Stomach (tissue), 9 donors: Measurements from ENCODE around the gene SULT2B1. TPM values are rescaled to one million over a fixed set of nuclear protein-coding genes. Genes with fewer than 3 reads are reported as not detected.

Experiments
- DNase-seq, 2 donors: peaks; one replicate each; pipeline versions ENCODE4 v3.0.0 to v3.0.0-alpha.2; 2013 to 2019
- H3K27ac ChIP-seq, 5 donors: fragments of 200-600 bp in 4 of 5; sonication (generic) in 4 of 5; one replicate each; pipeline ENCODE4 v1.5.1; 2013 to 2019; ENCODE audit warnings: mild to moderate bottlenecking in 1 of 5, moderate library complexity in 1 of 5
- H3K27me3 ChIP-seq, 3 donors: fragments of 200-600 bp; sonication (generic); one replicate each; pipeline ENCODE4 v1.5.1; 2017 to 2019; ENCODE audit warnings: mixed run types in 1 of 3
- H3K36me3 ChIP-seq, 4 donors: fragments of 200-600 bp; sonication (generic); 1 replicate in 3 of 4; 2 replicates in 1 of 4; pipeline ENCODE4 v1.5.1; 2016 to 2019
- H3K4me1 ChIP-seq, 4 donors: fragments of 200-600 bp; sonication (generic); one replicate each; pipeline ENCODE4 v1.5.1; 2016 to 2019
- H3K4me3 ChIP-seq, 4 donors: fragments of 200-600 bp; sonication (generic) in 3 of 4; one replicate each; pipeline ENCODE4 v1.5.1; 2016 to 2019; ENCODE audit warnings: mild to moderate bottlenecking in 1 of 4
- H3K9me3 ChIP-seq, 4 donors: fragments of 200-600 bp; sonication (generic); one replicate each; pipeline ENCODE4 v1.5.1; 2016 to 2019
- EP300 ChIP-seq: sonication (generic); formaldehyde crosslinking; IDR thresholded peaks from one replicate; pipeline ENCODE4 v1.6.1; 2017; ENCODE audit warnings: antibody characterized with exemption
- POLR2A ChIP-seq, 4 donors: fragments of 450-650 bp; IDR thresholded peaks; one replicate each; pipeline ENCODE4 v1.6.1; 2016; ENCODE audit warnings: antibody characterized with exemption in 4 of 4, control low read depth in 2 of 4, mild to moderate bottlenecking in 1 of 4, moderate library complexity in 1 of 4
- POLR2AphosphoS5 ChIP-seq, 3 donors: sonication (generic); formaldehyde crosslinking; IDR thresholded peaks; one replicate each; pipeline ENCODE4 v1.6.1; 2016; ENCODE audit warnings: antibody characterized with exemption in 3 of 3
- WGBS, 5 donors: extraction: QIAGEN DNeasy Blood & Tissue Kit in 3 of 5; methylation state at CpG; one replicate each; pipeline versions ENCODE4 v1.1.5 to v1.1.7; 2013 to 2018; 5-methylcytosine and 5-hydroxymethylcytosine counted together
- intact Hi-C: fragments of 100-400 bp; cut with DNase I; formaldehyde crosslinking; loops from one replicate; pipeline ENCODE4 v1.15.1; 2023; ENCODE audit warnings: low total_unique reads
- polyA plus RNA-seq, 3 donors: library from polyadenylated mRNA; stranded (reverse); fragments of 200-250 nt; gene quantifications; one replicate each; pipeline ENCODE4 v1.2.3, GENCODE V29; 2013
- total RNA-seq, 5 donors: library from RNA; depleted of rRNA; stranded (reverse); fragments of >200 nt; gene quantifications; one replicate each; pipeline versions ENCODE4 v1.1.0 to v1.2.3, GENCODE V29; 2014 to 2016
- TF ChIP-seq, protein P1 (sequence below), 7 experiments: fragments of 450-650 bp in 4 of 7; fragments of 200-600 bp in 3 of 7; sonication (generic) in 3 of 7; IDR thresholded peaks; one replicate each; pipeline ENCODE4 v1.5.1; 2016 to 2019; ENCODE audit warnings: antibody characterized with exemption in 7 of 7, control low read depth in 2 of 7, mild to moderate bottlenecking in 1 of 7
- donor health status: healthy with polysubstance abuse.
- donor health status: Bipolar disorder and iron deficiency.
- donor health status: healthy.

Gene SULT2B1
- total and polyA plus RNA-seq, 8 donors, result 2.0 to 46.8 (median 3.1) TPM; not detected in 3

DNA sequence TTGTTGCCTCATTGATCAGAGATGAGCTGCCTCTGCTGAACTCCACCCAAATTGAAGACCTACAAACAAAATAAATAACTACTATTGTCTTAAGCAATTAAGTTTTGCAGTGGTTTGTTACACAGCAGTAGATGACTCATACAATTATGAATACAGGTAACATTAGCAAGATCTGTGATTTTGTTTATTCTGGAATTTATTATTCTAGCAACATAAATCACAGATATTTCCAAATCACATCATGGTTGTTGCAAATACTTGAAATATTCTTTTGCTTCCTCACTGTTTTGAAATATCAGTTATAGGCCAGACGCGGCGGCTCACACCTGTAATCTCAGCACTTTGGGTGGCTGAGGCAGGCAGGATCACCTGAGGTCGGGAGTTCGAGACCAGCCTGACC, 27.2 kb upstream of the SULT2B1 start:
- Histone ChIP-seq H3K27ac (no peak overlapping the region), H3K4me1 (no peaks in the 10 kb centered on the region), H3K27me3 (no peaks in the 10 kb centered on the region), H3K9me3 (peaks cover 25 to 54% (median 41%) of the 10 kb centered on the region in 4 donors), H3K36me3 (no peaks in the 10 kb centered on the region), H3K4me3 (no peak overlapping the region)
- TF ChIP-seq EP300 (no peak), POLR2AphosphoS5 (IDR thresholded peaks at IDR 0.05) (no peak), POLR2A (IDR thresholded peaks at IDR 0.05) (no peak)
- TF ChIP-seq, protein P1, sequence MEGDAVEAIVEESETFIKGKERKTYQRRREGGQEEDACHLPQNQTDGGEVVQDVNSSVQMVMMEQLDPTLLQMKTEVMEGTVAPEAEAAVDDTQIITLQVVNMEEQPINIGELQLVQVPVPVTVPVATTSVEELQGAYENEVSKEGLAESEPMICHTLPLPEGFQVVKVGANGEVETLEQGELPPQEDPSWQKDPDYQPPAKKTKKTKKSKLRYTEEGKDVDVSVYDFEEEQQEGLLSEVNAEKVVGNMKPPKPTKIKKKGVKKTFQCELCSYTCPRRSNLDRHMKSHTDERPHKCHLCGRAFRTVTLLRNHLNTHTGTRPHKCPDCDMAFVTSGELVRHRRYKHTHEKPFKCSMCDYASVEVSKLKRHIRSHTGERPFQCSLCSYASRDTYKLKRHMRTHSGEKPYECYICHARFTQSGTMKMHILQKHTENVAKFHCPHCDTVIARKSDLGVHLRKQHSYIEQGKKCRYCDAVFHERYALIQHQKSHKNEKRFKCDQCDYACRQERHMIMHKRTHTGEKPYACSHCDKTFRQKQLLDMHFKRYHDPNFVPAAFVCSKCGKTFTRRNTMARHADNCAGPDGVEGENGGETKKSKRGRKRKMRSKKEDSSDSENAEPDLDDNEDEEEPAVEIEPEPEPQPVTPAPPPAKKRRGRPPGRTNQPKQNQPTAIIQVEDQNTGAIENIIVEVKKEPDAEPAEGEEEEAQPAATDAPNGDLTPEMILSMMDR (IDR thresholded peaks at IDR 0.05), result no peak
- no peak for DNase-seq
- intact Hi-C loops, result no loop called here
- WGBS, 5 donors, result 95 to 97% (median 97%) methylated on average over 5 of the region's 5 CpGs

DNA sequence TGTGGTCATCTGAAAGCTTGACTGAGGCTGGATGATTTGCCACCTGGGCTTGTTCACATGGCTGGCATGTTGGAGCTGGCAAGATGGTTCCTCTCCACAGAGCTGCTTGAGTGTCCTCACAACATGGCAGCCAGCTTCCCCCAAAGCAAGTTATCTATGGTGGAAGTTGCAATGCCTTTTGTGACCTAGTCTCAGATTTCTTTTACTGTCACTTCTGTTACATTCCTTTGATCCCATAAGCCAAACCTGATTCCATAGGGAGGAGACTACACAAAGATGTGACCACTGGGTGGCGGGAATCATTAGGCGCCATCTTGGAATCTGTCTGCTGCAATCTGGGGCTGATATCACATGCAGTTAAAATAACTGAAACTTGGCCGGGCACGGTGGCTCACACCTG, 22.8 kb upstream of the SULT2B1 start:
- no peak overlapping the region for H3K4me3 ChIP-seq
- no peaks in the 10 kb centered on the region for H3K4me1 ChIP-seq
- no peak overlapping the region for H3K27ac ChIP-seq
- H3K27me3 ChIP-seq, result peaks cover 0 to 10% (median 0%) of the 10 kb centered on the region in 3 donors
- intact Hi-C loops, result no loop called here
- H3K36me3 ChIP-seq, result no peaks in the 10 kb centered on the region
- H3K9me3 ChIP-seq, result peaks cover 25 to 50% (median 37%) of the 10 kb centered on the region in 4 donors
- TF ChIP-seq POLR2A (IDR thresholded peaks at IDR 0.05) (no peak), POLR2AphosphoS5 (IDR thresholded peaks at IDR 0.05) (no peak), EP300 (no peak)
- TF ChIP-seq, protein P1 (IDR thresholded peaks at IDR 0.05), result no peak
- WGBS, 5 donors, result 94 to 98% (median 98%) methylated on average over 4 of the region's 4 CpGs
- no peak for DNase-seq

DNA sequence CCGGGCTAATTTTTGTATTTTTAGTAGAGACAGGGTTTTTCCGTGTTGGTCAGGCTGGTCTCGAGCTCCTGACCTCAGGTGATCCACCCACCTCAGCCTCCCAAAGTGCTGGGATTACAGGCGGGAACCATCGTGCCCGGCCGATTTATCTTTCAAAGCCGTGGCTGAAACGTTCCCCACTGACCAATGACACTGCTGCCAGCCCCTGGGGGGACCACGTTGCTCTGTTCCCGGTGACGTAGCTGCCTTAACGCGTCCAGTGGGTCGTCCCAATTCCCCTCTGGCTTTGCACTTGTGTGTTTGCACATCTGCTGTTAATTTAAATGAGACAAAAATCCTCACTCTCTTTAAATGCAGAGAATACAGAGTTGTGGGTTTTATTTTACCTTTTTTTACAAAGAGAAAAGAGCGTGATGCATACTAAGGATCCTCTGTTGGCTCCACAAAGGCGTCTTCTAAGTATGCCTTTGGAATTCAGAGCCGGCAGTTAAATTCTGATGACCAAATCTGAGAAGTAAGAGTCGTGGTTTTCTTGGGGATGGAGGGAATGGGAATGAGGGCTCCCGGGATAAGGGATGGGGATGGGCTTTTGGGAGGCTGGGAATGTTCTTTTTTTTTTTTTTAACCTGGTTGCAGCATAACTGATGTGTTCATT, 21.8 kb upstream of the SULT2B1 start:
- peaks cover 0 to 10% (median 0%) of the 10 kb centered on the region in 3 donors for H3K27me3 ChIP-seq

DNA sequence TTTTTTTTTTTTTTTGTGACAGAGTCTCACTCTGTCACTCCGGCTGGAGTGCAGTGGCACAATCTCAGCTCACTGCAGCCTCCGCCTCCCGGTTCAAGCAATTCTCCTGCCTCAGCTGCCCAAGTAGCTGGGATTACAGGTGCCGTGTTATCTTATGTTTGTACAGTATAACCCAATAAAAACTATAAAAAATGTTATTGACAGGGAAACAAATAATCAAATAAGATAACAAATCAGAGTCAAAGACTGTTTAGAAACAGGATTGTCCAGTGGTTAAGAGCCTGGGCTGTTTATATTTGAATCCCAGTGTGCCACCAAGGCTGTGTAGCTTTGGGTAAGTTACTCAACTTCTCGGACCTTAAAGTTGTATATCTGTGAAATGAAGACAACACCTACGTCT, 21.2 kb upstream of the SULT2B1 start:
- H3K4me1 ChIP-seq, result no peaks in the 10 kb centered on the region
- intact Hi-C loops, result no loop called here
- no peak for DNase-seq
- H3K4me3 ChIP-seq, result no peak overlapping the region
- peaks cover 20 to 39% (median 29%) of the 10 kb centered on the region in 4 donors for H3K9me3 ChIP-seq
- no peak overlapping the region for H3K27ac ChIP-seq
- 21 to 58% (median 31%) methylated on average over 6 of the region's 6 CpGs for WGBS, 5 donors
- peaks cover 0 to 10% (median 0%) of the 10 kb centered on the region in 3 donors for H3K27me3 ChIP-seq
- no peak for TF ChIP-seq POLR2A (IDR thresholded peaks at IDR 0.05)
- no peak for TF ChIP-seq POLR2AphosphoS5 (IDR thresholded peaks at IDR 0.05)
- no peak for TF ChIP-seq EP300
- TF ChIP-seq, protein P1 (IDR thresholded peaks at IDR 0.05), result no peak
- H3K36me3 ChIP-seq, result no peaks in the 10 kb centered on the region

More for the DNA sequence above, 21.8 kb upstream of the SULT2B1 start:
- TF ChIP-seq, protein P1 (IDR thresholded peaks at IDR 0.05), result no peak
- TF ChIP-seq POLR2A (IDR thresholded peaks at IDR 0.05) (no peak), EP300 (no peak), POLR2AphosphoS5 (IDR thresholded peaks at IDR 0.05) (no peak)
- Histone ChIP-seq H3K27ac (no peak overlapping the region), H3K36me3 (no peaks in the 10 kb centered on the region), H3K9me3 (peaks cover 20 to 40% (median 29%) of the 10 kb centered on the region in 4 donors), H3K4me3 (no peak overlapping the region), H3K4me1 (no peaks in the 10 kb centered on the region)
- 57 to 68% (median 59%) methylated on average over 20 of the region's 20 CpGs for WGBS, 5 donors
- no peak for DNase-seq
- intact Hi-C loops, result no loop called here
